CD4-positive, alpha-beta T cell (primary cell): ENCODE measurements around the gene NSFL1C. TPM values are rescaled to one million over a fixed set of nuclear protein-coding genes. Genes with fewer than 3 reads are reported as not detected.

ENCODE experiments used
- ATAC-seq: fragments of 200-7000 bp; cut with Tn5 transposase; one replicate; pipeline ENCODE4 v1.10.0; 2022; ENCODE audit warnings: mild to moderate bottlenecking; ENCODE audit not compliant: poor library complexity
- CTCF ChIA-PET: fragments of 350-600 bp; sonication (Branson Sonifier 250); formaldehyde crosslinking; loops from one replicate; lab custom pipeline; 2021; ENCODE audit warnings: antibody characterized with exemption, inconsistent platforms; lab: Charles Lee
- POLR2A ChIA-PET: fragments of 350-600 bp; sonication (Branson Sonifier 250); formaldehyde crosslinking; loops from one replicate; lab custom pipeline; 2021; ENCODE audit warnings: antibody characterized with exemption, inconsistent platforms; lab: Charles Lee
- DNase-seq, 14 experiments: peaks; one replicate each; pipeline ENCODE4 v3.0.0-alpha.2; 2013 to 2020; ENCODE audit warnings: mixed read lengths in 2 of 14
- H3K27ac ChIP-seq, 2 donors: one replicate each; pipeline versions ENCODE4 v1.5.1 to v1.7.0; 2013; ENCODE audit warnings: low read length in 2 of 2, low read depth in 1 of 2, mild to moderate bottlenecking in 1 of 2
- H3K27me3 ChIP-seq, 2 experiments: 1 replicate in 1 of 2; 2 replicates in 1 of 2; pipeline versions ENCODE4 v1.6.1 to v1.7.0; 2013; ENCODE audit warnings: low read length in 2 of 2, control low read depth in 1 of 2, mild to moderate bottlenecking in 1 of 2, moderate library complexity in 1 of 2; ENCODE audit not compliant: insufficient read depth in 2 of 2, control insufficient read depth in 1 of 2
- H3K36me3 ChIP-seq: one replicate; pipeline ENCODE4 v1.6.1; 2013; ENCODE audit warnings: low read length, control low read depth; ENCODE audit not compliant: insufficient read depth
- H3K4me1 ChIP-seq: one replicate; pipeline ENCODE4 v1.6.1; 2013; ENCODE audit warnings: low read length, control low read depth; ENCODE audit not compliant: insufficient read depth
- H3K4me3 ChIP-seq: one replicate; pipeline ENCODE4 v1.5.1; 2013; ENCODE audit warnings: mild to moderate bottlenecking, low read length, moderate library complexity
- H3K9me3 ChIP-seq, 2 experiments: 1 replicate in 1 of 2; 2 replicates in 1 of 2; pipeline versions ENCODE4 v1.6.1 to v1.7.0; 2013; ENCODE audit warnings: low read length in 2 of 2, mild to moderate bottlenecking in 2 of 2, control low read depth in 1 of 2, moderate library complexity in 1 of 2; ENCODE audit not compliant: control insufficient read depth in 1 of 2, insufficient read depth in 1 of 2
- H3K27ac Mint-ChIP-seq: one replicate; pipeline ENCODE4 v1.8.0; 2020; ENCODE audit warnings: mixed read lengths
- H3K27me3 Mint-ChIP-seq: one replicate; pipeline ENCODE4 v1.8.0; 2021; ENCODE audit warnings: mixed read lengths
- H3K36me3 Mint-ChIP-seq: one replicate; pipeline ENCODE4 v1.8.0; 2021; ENCODE audit warnings: low read depth, mixed read lengths
- H3K4me1 Mint-ChIP-seq: one replicate; pipeline ENCODE4 v1.8.0; 2021; ENCODE audit warnings: low read depth, mixed read lengths
- H3K4me3 Mint-ChIP-seq: one replicate; pipeline ENCODE4 v1.8.0; 2020; ENCODE audit warnings: mild to moderate bottlenecking, mixed read lengths
- H3K9me3 Mint-ChIP-seq: one replicate; pipeline ENCODE4 v1.8.0; 2020; ENCODE audit warnings: mixed read lengths
- intact Hi-C, 2 experiments: fragments of 100-400 bp; cut with DNase I in 1 of 2; cut with micrococcal nuclease in 1 of 2; formaldehyde crosslinking; loops; one replicate each; pipeline versions ENCODE4 v1.15.1 to v1.9.0; 2023 to 2025; cut with DNase I, micrococcal nuclease
- total RNA-seq, 174 experiments: library from RNA in 2 of 174; stranded (reverse) in 2 of 174; gene quantifications; one replicate each; pipeline ENCODE4 v1.2.3 and lab custom pipeline; 2021 to 2026
- TF ChIP-seq, protein P1 (sequence below): fragments of 200-600 bp; IDR thresholded peaks from one replicate; pipeline ENCODE4 v1.8.0; 2022; ENCODE audit warnings: antibody characterized with exemption, mild to moderate bottlenecking

The NSFL1C gene
- total RNA-seq, 2 experiments from 2014 or later, result 53.2 to 53.4 TPM

DNA sequence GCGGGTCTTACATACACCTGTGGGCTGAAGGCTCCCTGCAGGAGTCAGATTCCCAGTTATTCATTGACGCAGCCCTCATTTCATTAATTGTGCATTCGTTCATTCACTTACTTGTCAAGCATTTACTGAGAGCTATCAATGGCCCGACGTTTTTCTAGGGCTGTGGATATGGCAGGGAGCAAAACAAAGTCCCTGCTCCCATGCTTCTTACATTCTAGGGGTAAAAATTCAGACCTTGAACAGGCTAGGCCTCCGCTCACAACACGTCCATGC is 369 bp upstream of the NSFL1C start:
- DNase-seq (no peak), ATAC-seq (no peak)
- Mint-ChIP-seq H3K27me3 (peaks cover 10% of the 10 kb centered on the region), H3K9me3 (no peaks in the 10 kb centered on the region), H3K36me3 (peaks cover 38% of the 10 kb centered on the region), H3K27ac (peak overlapping the region; percentile 68), H3K4me1 (peaks cover 49% of the 10 kb centered on the region), H3K4me3 (peak overlapping the region; percentile 88)
- peak overlapping the region in 1 of 2 donors; percentile 41 for H3K27ac ChIP-seq
- TF ChIP-seq, protein P1, sequence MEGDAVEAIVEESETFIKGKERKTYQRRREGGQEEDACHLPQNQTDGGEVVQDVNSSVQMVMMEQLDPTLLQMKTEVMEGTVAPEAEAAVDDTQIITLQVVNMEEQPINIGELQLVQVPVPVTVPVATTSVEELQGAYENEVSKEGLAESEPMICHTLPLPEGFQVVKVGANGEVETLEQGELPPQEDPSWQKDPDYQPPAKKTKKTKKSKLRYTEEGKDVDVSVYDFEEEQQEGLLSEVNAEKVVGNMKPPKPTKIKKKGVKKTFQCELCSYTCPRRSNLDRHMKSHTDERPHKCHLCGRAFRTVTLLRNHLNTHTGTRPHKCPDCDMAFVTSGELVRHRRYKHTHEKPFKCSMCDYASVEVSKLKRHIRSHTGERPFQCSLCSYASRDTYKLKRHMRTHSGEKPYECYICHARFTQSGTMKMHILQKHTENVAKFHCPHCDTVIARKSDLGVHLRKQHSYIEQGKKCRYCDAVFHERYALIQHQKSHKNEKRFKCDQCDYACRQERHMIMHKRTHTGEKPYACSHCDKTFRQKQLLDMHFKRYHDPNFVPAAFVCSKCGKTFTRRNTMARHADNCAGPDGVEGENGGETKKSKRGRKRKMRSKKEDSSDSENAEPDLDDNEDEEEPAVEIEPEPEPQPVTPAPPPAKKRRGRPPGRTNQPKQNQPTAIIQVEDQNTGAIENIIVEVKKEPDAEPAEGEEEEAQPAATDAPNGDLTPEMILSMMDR, result no peak
- peaks cover 19% of the 10 kb centered on the region for H3K36me3 ChIP-seq
- intact Hi-C loops, result loop anchor here (2.0 to 10.0 kb wide), 9 partner anchors 36 to 1005 kb away; partner anchors contain the start of genes FAM110A (in 1 of the 2), FKBP1A (in 1 of the 2), PSMF1 (in 1 of the 2) and SNRPB (in 1 of the 2)
- H3K4me1 ChIP-seq, result peaks cover 34% of the 10 kb centered on the region
- CTCF ChIA-PET, result interaction anchor here (0.7 to 2.3 kb wide), 14 partner anchors 14 to 635 kb away, joined by 3 to 16 read pairs (median 4); partner anchors contain the start of genes FKBP1A, SDCBP2, SNPH and STK35
- peaks cover 0 to 5% of the 10 kb centered on the region in 2 experiments for H3K27me3 ChIP-seq
- no peaks in the 10 kb centered on the region for H3K9me3 ChIP-seq
- H3K4me3 ChIP-seq, result peak overlapping the region; percentile 37
- POLR2A ChIA-PET, result interaction anchor here (0.6 to 2.3 kb wide), 7 partner anchors 74 to 1003 kb away, joined by 3 to 11 read pairs (median 5); partner anchors contain the start of genes FKBP1A, PSMF1, SNPH and SNRPB

DNA sequence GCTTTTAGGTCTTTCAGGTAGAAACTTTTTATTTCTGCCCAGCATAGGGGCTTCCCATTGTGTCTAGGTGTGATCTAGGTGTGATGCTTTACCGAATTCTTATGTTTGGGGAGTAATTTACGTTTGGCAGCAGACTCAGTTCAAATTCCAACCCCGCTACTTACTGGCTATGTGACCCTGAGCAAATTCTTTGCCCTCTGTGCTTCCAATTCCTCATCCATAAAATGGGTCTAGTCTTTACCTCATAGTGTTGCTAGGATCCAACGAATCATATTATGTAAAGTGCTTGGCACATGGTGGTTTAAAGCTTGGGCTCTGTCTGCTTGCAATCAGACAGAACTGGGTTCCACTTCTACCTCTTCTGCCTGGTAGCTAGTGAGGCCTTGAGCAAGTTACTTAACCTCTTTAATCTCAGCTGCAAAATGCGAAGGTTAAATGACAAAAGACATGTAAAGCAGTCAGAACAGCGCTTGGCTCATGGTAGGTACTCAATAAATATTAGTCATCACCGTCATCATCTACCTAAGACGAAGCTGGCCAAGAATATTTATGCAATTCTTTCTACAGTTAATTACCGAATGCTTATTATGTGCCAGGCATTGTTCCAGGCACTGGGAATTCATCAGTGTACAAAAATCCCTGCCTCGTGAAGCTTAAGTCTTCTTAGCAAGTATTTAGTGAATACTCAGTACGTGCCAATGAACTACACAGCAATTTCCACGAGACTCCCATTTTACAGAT is 1.0 kb downstream of the NSFL1C start:
- ChIA-PET POLR2A (interaction anchor here (1.1 to 2.3 kb wide), 4 partner anchors 10 to 200 kb away, joined by 3 to 11 read pairs (median 6); partner anchors contain the start of genes FKBP1A and SNPH), CTCF (interaction anchor here (0.8 to 2.3 kb wide), 8 partner anchors 14 to 311 kb away, joined by 3 to 16 read pairs (median 4); partner anchors contain the start of gene FKBP1A)
- intact Hi-C loops, result loop anchor here (1.0 to 10.0 kb wide), 12 partner anchors 37 to 1007 kb away; partner anchors contain the start of genes FKBP1A (in 2 of the 2), PSMF1 (in 2 of the 2), FAM110A (in 1 of the 2) and SNRPB (in 1 of the 2)
- Mint-ChIP-seq H3K27ac (peak overlapping the region; percentile 68), H3K4me3 (peak overlapping the region; percentile 88), H3K4me1 (peaks cover 57% of the 10 kb centered on the region), H3K27me3 (peaks cover 5% of the 10 kb centered on the region), H3K36me3 (peaks cover 51% of the 10 kb centered on the region), H3K9me3 (no peaks in the 10 kb centered on the region)
- ATAC-seq, result no peak
- DNase-seq, result no peak
- Histone ChIP-seq H3K36me3 (peaks cover 32% of the 10 kb centered on the region), H3K27ac (peak overlapping the region; percentile 8 to 84), H3K4me3 (peak overlapping the region; percentile 73), H3K27me3 (peaks cover 0 to 2% of the 10 kb centered on the region in 2 experiments), H3K9me3 (no peaks in the 10 kb centered on the region), H3K4me1 (peaks cover 34% of the 10 kb centered on the region)
- TF ChIP-seq, protein P1, result no peak

DNA sequence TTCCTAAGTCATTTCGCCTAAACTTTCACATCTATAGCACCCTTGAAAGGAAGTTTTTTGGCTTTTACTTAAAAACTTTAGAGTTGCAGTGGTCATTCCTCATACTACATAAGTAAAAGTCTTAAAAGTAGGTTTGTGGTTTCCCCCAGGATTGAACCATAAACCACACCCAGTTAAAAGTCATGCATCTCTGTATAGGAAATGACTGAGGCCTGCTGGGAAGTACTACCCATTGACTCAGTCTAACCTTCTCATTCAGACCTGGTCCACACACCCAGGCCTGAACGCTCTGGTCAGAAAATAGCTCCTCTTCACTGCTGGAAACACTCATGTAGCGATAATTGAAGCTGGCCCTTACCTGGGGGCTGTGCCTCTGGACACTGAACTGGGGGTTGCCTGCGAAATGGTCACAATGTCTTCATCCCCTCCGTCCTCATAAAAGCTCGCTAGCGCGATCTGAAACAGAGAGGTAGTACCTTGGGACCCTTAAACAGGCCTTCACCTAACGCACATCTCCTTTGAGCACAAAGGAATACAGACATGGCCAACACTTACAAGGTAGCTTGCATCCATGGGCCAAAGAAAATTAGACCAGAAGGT is 2.6 kb downstream of the NSFL1C start:
- DNase-seq (no peak), ATAC-seq (no peak)
- H3K4me3 ChIP-seq, result no peak overlapping the region
- peaks cover 67% of the 10 kb centered on the region for H3K36me3 Mint-ChIP-seq
- intact Hi-C loops, result loop anchor here in 1 of 2 experiments (10.0 kb wide), 1 partner anchor 629 kb away; the partner anchor contains the start of gene FAM110A
- peaks cover 47% of the 10 kb centered on the region for H3K36me3 ChIP-seq
- peaks cover 60% of the 10 kb centered on the region for H3K4me1 Mint-ChIP-seq
- TF ChIP-seq, protein P1, result no peak
- H3K27me3 Mint-ChIP-seq, result peaks cover 4% of the 10 kb centered on the region
- H3K9me3 Mint-ChIP-seq, result no peaks in the 10 kb centered on the region
- H3K4me3 Mint-ChIP-seq, result peak overlapping the region; percentile 51
- ChIA-PET POLR2A (no interaction called here), CTCF (interaction anchor here (1.1 kb wide), 1 partner anchor 40 kb away, joined by 3 read pairs; no protein-coding TSS in a partner anchor)
- peaks cover 34% of the 10 kb centered on the region for H3K4me1 ChIP-seq
- H3K27me3 ChIP-seq, result no peaks in the 10 kb centered on the region
- no peak overlapping the region for H3K27ac Mint-ChIP-seq
- H3K9me3 ChIP-seq, result no peaks in the 10 kb centered on the region
- H3K27ac ChIP-seq, result no peak overlapping the region
